LoVo (cell line): ENCODE results near the gene TKTL1.

Experiments
- DNase-seq: peaks from one replicate; pipeline ENCODE4 v3.0.0-alpha.2; 2016; ENCODE audit warnings: low spot score

TKTL1 gene

GRCh38 chrX:154362085-154362742 lies 66.6 kb downstream of the TKTL1 start:
- DNase-seq = no peak

GRCh38 chrX:154363706-154364439 lies 68.3 kb downstream of the TKTL1 start:
- DNase-seq = no peak

- no peak for DNase-seq
These were observed 69.5 kb downstream of the TKTL1 start for GRCh38 chrX:154365052-154365600.

GRCh38 chrX:154365997-154366665 lies 70.5 kb downstream of the TKTL1 start:
- no peak for DNase-seq

GRCh38 chrX:154366666-154367055 lies 71.1 kb downstream of the TKTL1 start:
- no peak for DNase-seq

GRCh38 chrX:154367474-154368308 lies 72.1 kb downstream of the TKTL1 start:
- no peak for DNase-seq

GRCh38 chrX:154368630-154369448 lies 73.2 kb downstream of the TKTL1 start:
- DNase-seq = peak; percentile 84

GRCh38 chrX:154369449-154370299 lies 74.1 kb downstream of the TKTL1 start:
- peak; percentile 72 for DNase-seq

- DNase-seq = no peak
These were observed 74.9 kb downstream of the TKTL1 start for GRCh38 chrX:154370300-154371016.

GRCh38 chrX:154371017-154371788 lies 75.6 kb downstream of the TKTL1 start:
- peak; percentile 83 for DNase-seq

GRCh38 chrX:154371789-154372300 lies 76.2 kb downstream of the TKTL1 start:
- DNase-seq = no peak

GRCh38 chrX:154372612-154373022 lies 77.0 kb downstream of the TKTL1 start:
- no peak for DNase-seq

- DNase-seq = peak; percentile 75
These were observed 78.0 kb downstream of the TKTL1 start for GRCh38 chrX:154373340-154374306.

- peak; percentile 37 for DNase-seq
These were observed 78.9 kb downstream of the TKTL1 start, which contains the start of gene FLNA for GRCh38 chrX:154374313-154375155. FLNA (minus strand) TSS chrX:154374634; CDS start chrX:154371245, 3,389 bp downstream.

- no peak for DNase-seq
These were observed 79.5 kb downstream of the TKTL1 start for GRCh38 chrX:154375156-154375504.

- DNase-seq = no peak
These were observed 81.2 kb downstream of the TKTL1 start for GRCh38 chrX:154376774-154377173.
